ENCODE results near the gene XRRA1.
A peak's percentile ranks its signal among the peaks of the same experiment; 100 is the strongest.

XRRA1 gene

DNA sequence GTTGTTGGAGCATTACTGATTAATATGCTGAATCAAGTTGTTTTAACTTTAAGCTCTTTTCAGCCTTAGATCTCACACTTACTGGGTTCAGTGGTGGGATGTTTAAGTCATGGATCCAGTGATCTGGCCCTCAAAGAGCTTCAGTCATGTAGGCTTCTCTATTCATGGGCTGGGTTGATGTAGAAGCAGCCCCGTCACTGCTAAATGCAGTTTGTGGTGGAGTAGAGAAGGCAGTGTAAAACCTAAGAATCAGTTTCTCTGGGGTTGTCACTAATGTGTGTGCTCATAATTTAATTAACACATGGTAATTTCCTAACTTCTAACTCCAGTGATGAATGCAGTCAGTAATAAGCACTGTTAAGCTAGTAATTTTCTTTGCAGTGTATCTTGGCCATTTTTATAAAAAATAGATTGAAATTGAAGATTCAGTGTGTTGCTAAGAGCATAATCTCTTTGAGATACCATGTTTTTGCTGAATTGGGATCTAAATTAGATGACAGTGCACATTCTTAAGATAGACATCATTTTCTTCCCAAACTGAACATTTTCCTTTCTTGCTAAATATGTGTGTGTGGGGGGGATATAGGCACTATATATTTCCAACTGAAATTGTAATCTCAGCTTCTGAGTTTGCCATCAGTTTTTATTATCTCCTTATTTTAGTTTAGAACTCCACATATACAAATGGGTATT lies 9.2 kb upstream of the XRRA1 start:
- Histone ChIP-seq H3K9me3 (ENCODE audit: control insufficient read depth, insufficient read depth, low read depth, low read length) (no peaks in the 10 kb centered on the region), H3K4me1 (ENCODE audit: control insufficient read depth, insufficient read depth, low read length) (no peaks in the 10 kb centered on the region; the same call in 1 of the 2 replicates), H3K4me3 (ENCODE audit: low read depth, low read length) (no peak overlapping the region), H3K27ac (ENCODE audit: extremely low read depth, low read depth, low read length) (no peak overlapping the region), H3K36me3 (ENCODE audit: control insufficient read depth in 2 of 2, insufficient read depth in 1 of 2, low read length in 2 of 2) (peaks cover 4 to 13% of the 10 kb centered on the region in 2 experiments; a peak in 2 of 3 replicates)
- TF ChIP-seq ZNF404 (tag by site-specific recombination; IDR thresholded peaks at IDR 0.05), result no peak
- no peak for TF ChIP-seq HOXA7 (CRISPR knock-in tag; IDR thresholded peaks at IDR 0.05; ENCODE audit: borderline replicate concordance)
- no peak for TF ChIP-seq ZNF548 (tag by site-specific recombination; IDR thresholded peaks at IDR 0.05)
- no peak for TF ChIP-seq ZNF302 (tag by site-specific recombination; IDR thresholded peaks at IDR 0.05; ENCODE audit: low read depth)
- no peak for TF ChIP-seq ZNF677 (tag by site-specific recombination; IDR thresholded peaks at IDR 0.05)
- TF ChIP-seq ZNF629 (tag by site-specific recombination; IDR thresholded peaks at IDR 0.05), result no peak
- no peak for TF ChIP-seq FEZF1 (tag by site-specific recombination; IDR thresholded peaks at IDR 0.05)
- no peak for TF ChIP-seq ZNF132 (tag by site-specific recombination; IDR thresholded peaks at IDR 0.05; ENCODE audit: borderline replicate concordance)
- TF ChIP-seq ZNF768 (tag by site-specific recombination; IDR thresholded peaks at IDR 0.05), result no peak
- TF ChIP-seq, protein P1, sequence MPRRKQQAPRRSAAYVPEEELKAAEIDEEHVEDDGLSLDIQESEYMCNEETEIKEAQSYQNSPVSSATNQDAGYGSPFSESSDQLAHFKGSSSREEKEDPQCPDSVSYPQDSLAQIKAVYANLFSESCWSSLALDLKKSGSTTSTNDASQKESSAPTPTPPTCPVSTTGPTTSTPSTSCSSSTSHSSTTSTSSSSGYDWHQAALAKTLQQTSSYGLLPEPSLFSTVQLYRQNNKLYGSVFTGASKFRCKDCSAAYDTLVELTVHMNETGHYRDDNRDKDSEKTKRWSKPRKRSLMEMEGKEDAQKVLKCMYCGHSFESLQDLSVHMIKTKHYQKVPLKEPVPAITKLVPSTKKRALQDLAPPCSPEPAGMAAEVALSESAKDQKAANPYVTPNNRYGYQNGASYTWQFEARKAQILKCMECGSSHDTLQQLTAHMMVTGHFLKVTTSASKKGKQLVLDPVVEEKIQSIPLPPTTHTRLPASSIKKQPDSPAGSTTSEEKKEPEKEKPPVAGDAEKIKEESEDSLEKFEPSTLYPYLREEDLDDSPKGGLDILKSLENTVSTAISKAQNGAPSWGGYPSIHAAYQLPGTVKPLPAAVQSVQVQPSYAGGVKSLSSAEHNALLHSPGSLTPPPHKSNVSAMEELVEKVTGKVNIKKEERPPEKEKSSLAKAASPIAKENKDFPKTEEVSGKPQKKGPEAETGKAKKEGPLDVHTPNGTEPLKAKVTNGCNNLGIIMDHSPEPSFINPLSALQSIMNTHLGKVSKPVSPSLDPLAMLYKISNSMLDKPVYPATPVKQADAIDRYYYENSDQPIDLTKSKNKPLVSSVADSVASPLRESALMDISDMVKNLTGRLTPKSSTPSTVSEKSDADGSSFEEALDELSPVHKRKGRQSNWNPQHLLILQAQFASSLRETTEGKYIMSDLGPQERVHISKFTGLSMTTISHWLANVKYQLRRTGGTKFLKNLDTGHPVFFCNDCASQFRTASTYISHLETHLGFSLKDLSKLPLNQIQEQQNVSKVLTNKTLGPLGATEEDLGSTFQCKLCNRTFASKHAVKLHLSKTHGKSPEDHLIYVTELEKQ (tag by site-specific recombination; IDR thresholded peaks at IDR 0.05; ENCODE audit: borderline replicate concordance), result no peak
- ChIA-PET CTCF (interaction anchor here (0.5 kb wide), 1 partner anchor 27 kb away, joined by 5 read pairs; no protein-coding TSS in a partner anchor), POLR2A (no interaction called here)

DNA sequence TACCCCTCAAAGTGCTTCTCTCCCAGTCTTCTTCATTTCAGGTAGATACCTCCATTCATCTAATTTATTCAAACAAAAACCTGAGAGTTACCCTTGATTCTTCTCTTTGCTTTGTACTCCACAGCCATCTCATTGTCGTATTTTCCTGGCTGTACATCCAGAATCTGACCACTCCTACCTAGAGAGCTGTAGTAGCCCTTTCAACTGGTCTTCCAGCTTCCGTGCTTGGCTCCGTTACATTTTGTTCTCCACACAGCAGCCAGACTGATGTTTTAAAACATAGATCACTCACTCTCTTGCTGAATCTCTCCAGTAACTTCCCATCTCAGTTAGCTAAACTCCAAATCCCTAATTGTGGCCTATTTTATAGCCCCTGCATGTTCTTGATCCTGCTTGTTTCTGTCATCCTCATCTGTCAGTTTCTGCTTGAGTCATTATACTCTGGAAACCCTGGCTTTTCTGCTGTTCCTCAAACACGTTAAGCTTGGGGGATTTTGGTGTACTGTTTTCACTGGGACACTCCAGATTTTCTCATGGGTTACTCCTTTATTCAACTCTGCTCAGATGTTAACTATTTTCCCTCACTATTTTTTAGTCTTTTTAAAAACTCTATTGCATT lies 7.6 kb upstream of the XRRA1 start:
- H3K27ac ChIP-seq (ENCODE audit: extremely low read depth, low read depth, low read length), result no peak overlapping the region
- TF ChIP-seq ZNF391 (tag by site-specific recombination; IDR thresholded peaks at IDR 0.05; ENCODE audit: borderline replicate concordance, low read depth) (no peak), MZF1 (tag by site-specific recombination; IDR thresholded peaks at IDR 0.05; ENCODE audit: borderline replicate concordance) (0 out of 2 replicates have a peak, but pooled peaks have one; percentile 14)
- no peaks in the 10 kb centered on the region for H3K4me1 ChIP-seq (ENCODE audit: control insufficient read depth, insufficient read depth, low read length)
- H3K36me3 ChIP-seq (ENCODE audit: control insufficient read depth in 2 of 2, insufficient read depth in 1 of 2, low read length in 2 of 2), result peaks cover 4 to 18% of the 10 kb centered on the region in 2 experiments; a peak in 2 of 3 replicates
- H3K9me3 ChIP-seq (ENCODE audit: control insufficient read depth, insufficient read depth, low read depth, low read length), result no peaks in the 10 kb centered on the region
- POLR2A ChIA-PET, result interaction anchor here (1.1 kb wide), 1 partner anchor 8 kb away, joined by 3 read pairs; no protein-coding TSS in a partner anchor
- CTCF ChIA-PET, result interaction anchor here (1.2 kb wide), 1 partner anchor 285 kb away, joined by 4 read pairs; no protein-coding TSS in a partner anchor
- H3K4me3 ChIP-seq (ENCODE audit: low read depth, low read length), result no peak overlapping the region

DNA sequence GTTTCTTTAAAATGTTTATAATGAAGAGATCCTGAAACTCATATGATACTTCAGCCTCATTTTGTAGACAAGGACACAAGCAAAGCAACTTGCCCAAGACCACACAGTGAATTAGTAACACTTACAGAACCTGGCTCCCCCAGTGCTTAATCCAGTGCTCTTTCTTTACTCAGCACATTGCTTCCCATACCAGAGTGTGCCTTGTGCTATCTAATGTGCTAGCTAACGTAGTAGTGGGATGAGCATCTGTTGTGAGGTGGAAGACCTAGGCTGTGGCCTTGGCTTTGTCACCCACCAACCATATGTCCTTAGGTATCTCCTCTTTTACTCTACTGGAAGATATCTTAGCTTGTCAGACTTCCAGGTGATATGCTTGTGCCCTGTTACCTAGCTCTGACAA lies 5.3 kb upstream of the XRRA1 start:
- no peak overlapping the region for H3K27ac ChIP-seq (ENCODE audit: extremely low read depth, low read depth, low read length)
- ChIA-PET POLR2A (no interaction called here), CTCF (interaction anchor here (0.5 to 1.8 kb wide), 4 partner anchors 24 to 287 kb away, joined by 3 to 6 read pairs (median 4); no protein-coding TSS in a partner anchor)
- H3K36me3 ChIP-seq (ENCODE audit: control insufficient read depth in 2 of 2, insufficient read depth in 1 of 2, low read length in 2 of 2), result peaks cover 4 to 25% of the 10 kb centered on the region in 2 experiments; a peak in 2 of 3 replicates
- no peaks in the 10 kb centered on the region for H3K4me1 ChIP-seq (ENCODE audit: control insufficient read depth, insufficient read depth, low read length)
- no peak overlapping the region for H3K4me3 ChIP-seq (ENCODE audit: low read depth, low read length)
- H3K9me3 ChIP-seq (ENCODE audit: control insufficient read depth, insufficient read depth, low read depth, low read length), result no peaks in the 10 kb centered on the region
- TF ChIP-seq, protein P1 (tag by site-specific recombination; IDR thresholded peaks at IDR 0.05; ENCODE audit: borderline replicate concordance), result no peak
- TF ChIP-seq ZNF555 (tag by site-specific recombination; conservative IDR thresholded peaks at IDR 0.05), result no peak
- no peak for TF ChIP-seq ZFP37 (tag by site-specific recombination; IDR thresholded peaks at IDR 0.05)
- no peak for TF ChIP-seq ZNF571 (tag by site-specific recombination; IDR thresholded peaks at IDR 0.05)
- TF ChIP-seq ZNF529 (tag by site-specific recombination; IDR thresholded peaks at IDR 0.05; ENCODE audit: insufficient replicate concordance), result no peak
- no peak for TF ChIP-seq ZNF16 (tag by site-specific recombination; IDR thresholded peaks at IDR 0.05; ENCODE audit: low read depth)
- TF ChIP-seq, protein P2, sequence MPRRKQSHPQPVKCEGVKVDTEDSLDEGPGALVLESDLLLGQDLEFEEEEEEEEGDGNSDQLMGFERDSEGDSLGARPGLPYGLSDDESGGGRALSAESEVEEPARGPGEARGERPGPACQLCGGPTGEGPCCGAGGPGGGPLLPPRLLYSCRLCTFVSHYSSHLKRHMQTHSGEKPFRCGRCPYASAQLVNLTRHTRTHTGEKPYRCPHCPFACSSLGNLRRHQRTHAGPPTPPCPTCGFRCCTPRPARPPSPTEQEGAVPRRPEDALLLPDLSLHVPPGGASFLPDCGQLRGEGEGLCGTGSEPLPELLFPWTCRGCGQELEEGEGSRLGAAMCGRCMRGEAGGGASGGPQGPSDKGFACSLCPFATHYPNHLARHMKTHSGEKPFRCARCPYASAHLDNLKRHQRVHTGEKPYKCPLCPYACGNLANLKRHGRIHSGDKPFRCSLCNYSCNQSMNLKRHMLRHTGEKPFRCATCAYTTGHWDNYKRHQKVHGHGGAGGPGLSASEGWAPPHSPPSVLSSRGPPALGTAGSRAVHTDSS (tag by site-specific recombination; IDR thresholded peaks at IDR 0.05), result no peak
- TF ChIP-seq ZNF155 (tag by site-specific recombination; IDR thresholded peaks at IDR 0.05), result no peak
- TF ChIP-seq ZNF211 (tag by site-specific recombination; IDR thresholded peaks at IDR 0.05; ENCODE audit: low read depth), result no peak
- no peak for TF ChIP-seq ZSCAN30 (tag by site-specific recombination; IDR thresholded peaks at IDR 0.05)
- no peak for TF ChIP-seq ZBTB21 (tag by site-specific recombination; IDR thresholded peaks at IDR 0.05)

All from HEK293 (cell line).